ENCODE results near the gene TF.

GRCh38 chr3:133841196-133841595, 95.0 kb downstream of the TF start:
- TF ChIP-seq CTCF (IDR thresholded peaks at IDR 0.05): no peak
- no peak for TF ChIP-seq POLR2A (IDR thresholded peaks at IDR 0.05)
